Measurements from ENCODE around the gene PTPRZ1. TPM values are rescaled to one million over a fixed set of nuclear protein-coding genes. Genes with fewer than 3 reads are reported as not detected.

PTPRZ1 gene
- total and polyA plus RNA-seq, 4 donors = 0.07 to 0.17 (median 0.09) TPM; not detected in 1

GRCh38 chr7:122072272-122072671 is 199.3 kb downstream of the PTPRZ1 start:
- no peak overlapping the region for H3K9ac ChIP-seq (ENCODE audit: low read depth in 1 of 2, low read length in 2 of 2)
- H3K4me1 ChIP-seq (ENCODE audit: control insufficient read depth in 4 of 4, insufficient read depth in 4 of 4, low read length in 3 of 4) = no peaks in the 10 kb centered on the region
- H3K27me3 ChIP-seq (ENCODE audit: control insufficient read depth in 4 of 4, insufficient read depth in 4 of 4, low read length in 3 of 4) = no peaks in the 10 kb centered on the region
- H3K4me3 ChIP-seq (ENCODE audit: low read depth in 1 of 3, low read length in 3 of 3) = no peak overlapping the region
- TF ChIP-seq CTCF (IDR thresholded peaks at IDR 0.05; ENCODE audit: low read depth, low read length, missing input control) = no peak
- no peak for TF ChIP-seq SP1 (IDR thresholded peaks at IDR 0.05)
- TF ChIP-seq FOXA2 (IDR thresholded peaks at IDR 0.05) = no peak
- TF ChIP-seq MAX (IDR thresholded peaks at IDR 0.05) = no peak
- no peak for TF ChIP-seq NR2F2 (IDR thresholded peaks at IDR 0.05)
- TF ChIP-seq HNF4G (IDR thresholded peaks at IDR 0.05) = no peak
- no peak for TF ChIP-seq ZBTB33 (IDR thresholded peaks at IDR 0.05)
- TF ChIP-seq RXRA (IDR thresholded peaks at IDR 0.05) = no peak
- TF ChIP-seq YY1 (IDR thresholded peaks at IDR 0.05) = no peak
- no peak for TF ChIP-seq FOXA1 (IDR thresholded peaks at IDR 0.05)
- no peak for TF ChIP-seq REST (IDR thresholded peaks at IDR 0.05)
- TF ChIP-seq HNF4A (conservative IDR thresholded peaks at IDR 0.05) = no peak
- TF ChIP-seq JUND (IDR thresholded peaks at IDR 0.05) = no peak
- TF ChIP-seq GABPA (IDR thresholded peaks at IDR 0.05 in 1 of 2, conservative IDR thresholded peaks at IDR 0.05 in 1 of 2) = no peak
- no peak for TF ChIP-seq EGR1 (IDR thresholded peaks at IDR 0.05; ENCODE audit: low read depth in 2 of 2)
- TF ChIP-seq ATF3 (IDR thresholded peaks at IDR 0.05) = no peak
- TF ChIP-seq TAF1 (conservative IDR thresholded peaks at IDR 0.05) = no peak
- TF ChIP-seq RAD21 (IDR thresholded peaks at IDR 0.05) = no peak
- DNase-seq (ENCODE audit: low spot score) = no peak
- peaks cover 4 to 25% (median 15%) of the 10 kb centered on the region in 4 donors for H3K36me3 ChIP-seq (ENCODE audit: control insufficient read depth in 4 of 4, insufficient read depth in 3 of 4, low read depth in 1 of 4, low read length in 3 of 4)
- no peak overlapping the region for H3K27ac ChIP-seq (ENCODE audit: low read depth in 1 of 2, low read length in 2 of 2)
- 88% methylated on average over 2 of the region's 2 CpGs for WGBS
- no peaks in the 10 kb centered on the region for H3K9me3 ChIP-seq (ENCODE audit: control insufficient read depth in 4 of 4, low read length in 3 of 4)
